GM18498 (cell line): ENCODE results near the gene ARID4A.
"Not testable (repeated sequence)": the region's sequence is repeated elsewhere in the genome, so short reads cannot be mapped to it uniquely, and the experiment has no call there.

ENCODE experiments used
- ATAC-seq: cut with Tn5 transposase; IDR thresholded peaks from one replicate; pipeline ENCODE4 v1.9.1; 2021; ENCODE audit warnings: mild to moderate bottlenecking, moderate library complexity; ENCODE audit not compliant: unreplicated experiment

Gene ARID4A

GRCh38 chr14:58292187-58292586 lies 6.2 kb upstream of the ARID4A start:
- no peak for ATAC-seq

- no peak for ATAC-seq
Observed at GRCh38 chr14:58294201-58294600, 4.2 kb upstream of the ARID4A start.

DNA sequence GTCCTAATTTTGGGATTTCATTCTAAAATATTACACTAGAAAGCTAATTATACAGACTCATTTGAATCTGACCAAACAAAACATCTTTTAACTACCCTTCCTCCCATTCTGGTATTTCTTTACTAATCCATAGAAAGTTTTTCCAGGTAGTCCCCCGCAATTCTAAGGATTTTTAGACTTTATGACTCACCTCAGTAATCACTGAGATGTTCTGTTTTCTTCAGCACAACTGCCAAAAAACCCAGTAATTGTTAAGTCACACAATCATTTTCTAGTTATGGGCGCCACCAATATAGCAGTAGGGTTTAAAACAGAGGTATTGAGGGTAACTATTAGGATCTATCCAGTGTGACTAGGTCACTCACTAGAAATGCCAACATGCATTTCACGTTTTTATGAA lies 1.6 kb upstream of the ARID4A start:
- no peak for ATAC-seq

- peak; percentile 7 for ATAC-seq
Observed at GRCh38 chr14:58297412-58297761, 968 bp upstream of the ARID4A start.

DNA sequence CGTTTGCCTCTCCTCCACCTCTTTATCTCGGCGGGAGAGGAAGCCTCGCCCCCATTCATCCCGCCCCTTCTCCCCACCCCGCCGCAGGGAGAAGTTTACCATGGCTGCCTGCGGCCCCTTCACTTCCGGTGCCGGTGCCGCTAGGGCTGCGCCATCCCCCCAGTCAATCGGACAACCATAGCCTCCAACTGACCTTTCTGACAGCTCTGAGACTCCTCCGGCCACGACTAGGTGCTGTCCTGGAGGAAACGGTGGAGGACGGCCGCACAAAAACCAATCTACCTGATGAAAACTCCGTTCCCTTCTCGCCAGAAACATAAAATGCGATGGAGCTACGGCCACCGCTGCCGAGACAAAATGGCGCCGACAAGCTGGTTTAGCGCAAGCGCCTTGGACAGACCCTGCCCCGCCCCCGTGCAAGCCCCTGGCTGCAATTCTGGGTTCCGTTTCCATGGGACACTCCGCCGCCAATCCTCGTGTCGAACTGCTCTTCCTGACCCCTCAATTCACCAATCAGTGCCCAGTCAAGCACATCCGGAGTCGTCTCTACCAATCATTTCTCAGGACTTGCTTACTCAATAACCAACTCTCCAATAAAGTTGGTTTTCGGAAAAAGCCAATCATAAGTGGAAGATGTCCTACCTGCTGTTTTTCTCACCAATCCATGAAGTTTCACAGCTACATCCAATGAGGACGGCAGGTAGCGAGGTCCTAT lies 436 bp upstream of the ARID4A start:
- ATAC-seq, result peak; percentile 83

GRCh38 chr14:58299401-58300330 lies 1.3 kb downstream of the ARID4A start:
- no peak for ATAC-seq

- ATAC-seq, result no peak
Observed at GRCh38 chr14:58301416-58301815, 3.1 kb downstream of the ARID4A start.

- ATAC-seq, result no peak
Observed at GRCh38 chr14:58305730-58306129, 7.4 kb downstream of the ARID4A start.

- no peak for ATAC-seq
Observed at GRCh38 chr14:58307597-58308316, 9.4 kb downstream of the ARID4A start.

DNA sequence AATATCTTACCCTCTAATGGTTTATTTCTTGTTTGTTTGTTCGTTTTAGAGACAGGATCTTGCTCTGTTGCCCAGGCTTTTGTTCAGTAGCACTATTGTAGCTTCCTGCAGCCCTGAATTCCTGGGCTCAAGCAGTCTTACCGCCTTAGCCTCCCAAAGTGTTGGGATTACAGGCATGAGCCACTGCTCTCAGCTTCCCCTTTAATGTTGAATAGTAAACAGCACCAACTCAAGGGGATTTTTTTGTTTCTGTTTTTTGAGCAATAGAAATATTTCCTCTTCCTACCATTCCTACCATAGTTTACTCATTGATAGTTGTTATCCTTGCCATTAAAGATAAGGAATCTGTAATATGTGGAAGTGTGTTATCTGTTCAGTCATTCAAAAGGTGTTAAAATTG lies 10.7 kb downstream of the ARID4A start:
- no peak for ATAC-seq

- ATAC-seq, result no peak
Observed at GRCh38 chr14:58313699-58314098, 15.3 kb downstream of the ARID4A start.

DNA sequence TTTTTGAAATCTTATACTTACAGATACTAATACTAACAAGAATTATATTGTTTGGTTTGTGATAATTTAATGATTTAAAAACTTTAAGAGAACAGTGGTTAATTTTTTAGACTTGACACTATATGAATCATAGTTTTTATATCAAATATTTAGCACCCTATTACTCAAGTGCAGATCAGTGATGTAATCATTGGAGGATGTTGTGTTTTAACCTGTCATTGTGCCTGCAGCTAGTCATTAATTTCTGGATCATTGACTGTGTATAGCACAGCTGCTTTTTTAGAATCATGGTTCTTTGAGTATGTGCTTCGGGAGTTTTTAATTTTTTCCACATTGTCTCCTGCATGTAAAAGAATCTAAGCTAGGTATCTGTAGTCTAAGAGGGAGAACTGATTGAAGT lies 17.3 kb downstream of the ARID4A start:
- ATAC-seq, result no peak

GRCh38 chr14:58327019-58327418 lies 28.7 kb downstream of the ARID4A start:
- no peak for ATAC-seq

DNA sequence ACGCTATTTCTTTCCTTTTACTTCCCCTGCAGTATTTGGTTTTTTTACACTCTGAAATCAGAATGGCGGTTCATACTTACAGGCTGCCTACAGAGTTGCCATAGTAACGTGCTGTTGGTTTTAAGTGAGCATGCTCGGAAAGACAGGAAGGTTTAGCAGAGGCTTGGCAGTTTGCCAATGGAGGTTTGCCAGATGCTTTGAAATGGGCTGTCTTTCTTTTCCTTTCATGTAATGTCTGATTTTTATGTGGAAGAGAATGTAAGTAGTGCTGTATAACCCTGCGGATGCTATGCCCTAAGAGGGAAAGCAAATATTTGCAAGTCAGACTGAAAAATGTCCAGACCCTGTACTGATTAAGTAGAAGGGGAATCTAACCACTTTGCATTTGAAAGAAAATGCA lies 32.8 kb downstream of the ARID4A start:
- ATAC-seq, result peak; percentile 97

DNA sequence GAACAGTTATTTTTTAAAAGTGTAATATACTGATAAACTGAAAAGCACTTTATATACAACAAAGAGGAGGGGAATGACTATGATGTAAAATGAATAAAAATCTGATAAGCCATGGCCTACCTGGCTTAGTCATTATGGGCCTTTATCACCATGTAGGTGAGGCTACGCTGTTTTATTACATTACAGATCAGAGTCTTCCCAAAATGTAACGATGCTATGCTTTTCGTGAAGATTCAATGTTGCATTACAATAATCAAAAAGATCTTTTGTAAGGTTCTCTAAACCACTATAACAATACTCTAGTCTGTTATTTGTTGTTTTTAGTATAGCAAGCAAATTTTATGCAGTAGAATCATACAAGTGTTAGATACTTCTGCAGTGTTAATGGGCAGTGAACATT lies 34.2 kb downstream of the ARID4A start:
- no peak for ATAC-seq

GRCh38 chr14:58339666-58340065 lies 41.3 kb downstream of the ARID4A start:
- not testable (repeated sequence) for ATAC-seq

DNA sequence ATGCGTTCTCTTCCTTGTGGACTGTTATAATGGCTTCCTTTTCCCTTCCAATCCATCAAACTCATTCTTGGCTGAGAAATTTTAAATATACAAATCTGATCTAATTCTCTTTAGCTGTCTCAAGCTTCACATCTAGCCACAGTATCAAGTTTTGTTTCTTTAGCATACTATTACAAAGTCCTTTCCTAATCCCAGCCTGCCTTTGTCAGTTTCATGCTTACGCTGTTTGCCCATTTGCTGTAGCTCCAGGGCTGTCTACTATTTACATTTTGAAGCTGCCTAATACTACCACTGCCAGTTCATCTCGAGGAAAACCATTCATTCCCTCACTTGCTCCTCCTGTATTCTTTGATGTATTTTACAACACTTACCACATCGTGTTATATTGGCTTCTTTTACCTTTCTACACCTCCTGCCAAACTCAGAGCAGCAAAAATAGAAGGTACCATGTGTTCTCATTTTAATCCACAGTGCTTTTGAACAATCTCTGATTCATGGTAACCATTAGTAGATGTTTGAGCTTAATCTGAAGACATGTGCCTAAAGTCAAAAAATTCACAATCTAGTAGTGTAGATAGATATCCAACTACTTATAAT lies 42.9 kb downstream of the ARID4A start:
- ATAC-seq, result no peak

DNA sequence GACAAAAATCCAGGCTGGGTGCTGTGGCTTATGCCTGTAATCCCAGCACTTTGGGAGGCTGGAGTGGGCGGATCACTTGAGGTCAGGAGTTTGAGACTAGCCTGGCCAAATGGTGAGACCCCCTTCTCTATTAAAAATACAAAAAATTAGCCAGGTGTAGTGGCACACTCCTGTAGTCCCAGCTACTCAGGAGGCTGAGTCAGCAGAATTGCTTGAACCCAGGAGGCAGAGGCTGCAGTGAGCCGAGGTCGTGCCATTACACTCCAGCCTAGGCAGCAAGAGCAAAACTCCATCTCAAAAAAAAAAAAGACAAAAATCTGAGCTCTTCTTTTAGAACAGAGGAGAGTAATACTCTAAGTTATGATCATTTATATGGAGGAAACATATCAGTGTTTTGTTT lies 45.2 kb downstream of the ARID4A start:
- ATAC-seq, result not testable (repeated sequence)

DNA sequence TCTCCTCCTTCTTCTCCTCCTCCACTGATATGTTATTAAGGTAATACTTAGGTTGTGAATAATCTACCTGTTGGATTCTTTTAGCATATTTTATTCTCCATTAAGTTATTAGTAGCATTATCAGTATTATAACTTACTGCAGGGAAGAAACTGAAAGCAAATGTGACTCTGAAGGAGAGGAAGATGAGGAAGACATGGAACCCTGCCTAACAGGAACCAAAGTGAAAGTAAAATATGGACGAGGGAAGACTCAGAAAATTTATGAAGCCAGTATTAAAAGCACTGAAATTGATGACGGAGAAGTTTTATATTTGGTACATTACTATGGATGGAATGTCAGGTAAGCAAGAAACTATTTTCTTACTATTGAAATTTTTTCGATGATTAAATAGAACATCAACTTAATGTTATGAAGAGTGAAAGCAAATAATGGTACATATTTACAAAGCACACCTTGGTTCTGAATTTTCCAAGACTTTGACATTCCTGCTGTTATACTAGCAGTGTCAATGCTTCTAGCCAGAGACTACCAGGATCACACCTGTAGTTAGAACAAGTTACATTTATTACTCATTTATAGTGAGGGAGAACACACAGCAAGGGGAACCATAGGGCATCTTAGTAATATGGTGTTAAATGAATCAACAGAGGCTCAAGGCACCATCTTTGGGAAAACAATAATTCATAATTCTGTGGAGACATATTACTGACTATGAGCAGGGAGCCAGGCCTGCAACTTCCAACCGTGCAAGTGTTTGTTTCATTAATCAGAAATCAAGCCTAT lies 55.4 kb downstream of the ARID4A start:
- no peak for ATAC-seq

GRCh38 chr14:58354808-58355207 lies 56.5 kb downstream of the ARID4A start:
- no peak for ATAC-seq
